ENCODE data around the gene AKR7A3.

AKR7A3 gene

GRCh38 chr1:19251305-19252196, 37.0 kb downstream of the AKR7A3 start, which contains the start of the genes EMC1 and MRTO4:
Gene EMC1 (minus strand): TSS chr1:19251524. CDS start chr1:19251509, 15 bp downstream.
Gene MRTO4 (plus strand): TSS chr1:19251805. CDS start chr1:19251836, 31 bp downstream.
- peak; percentile 88 for DNase-seq

GRCh38 chr1:19250629-19251304, 37.8 kb downstream of the AKR7A3 start:
- no peak for DNase-seq

DNA sequence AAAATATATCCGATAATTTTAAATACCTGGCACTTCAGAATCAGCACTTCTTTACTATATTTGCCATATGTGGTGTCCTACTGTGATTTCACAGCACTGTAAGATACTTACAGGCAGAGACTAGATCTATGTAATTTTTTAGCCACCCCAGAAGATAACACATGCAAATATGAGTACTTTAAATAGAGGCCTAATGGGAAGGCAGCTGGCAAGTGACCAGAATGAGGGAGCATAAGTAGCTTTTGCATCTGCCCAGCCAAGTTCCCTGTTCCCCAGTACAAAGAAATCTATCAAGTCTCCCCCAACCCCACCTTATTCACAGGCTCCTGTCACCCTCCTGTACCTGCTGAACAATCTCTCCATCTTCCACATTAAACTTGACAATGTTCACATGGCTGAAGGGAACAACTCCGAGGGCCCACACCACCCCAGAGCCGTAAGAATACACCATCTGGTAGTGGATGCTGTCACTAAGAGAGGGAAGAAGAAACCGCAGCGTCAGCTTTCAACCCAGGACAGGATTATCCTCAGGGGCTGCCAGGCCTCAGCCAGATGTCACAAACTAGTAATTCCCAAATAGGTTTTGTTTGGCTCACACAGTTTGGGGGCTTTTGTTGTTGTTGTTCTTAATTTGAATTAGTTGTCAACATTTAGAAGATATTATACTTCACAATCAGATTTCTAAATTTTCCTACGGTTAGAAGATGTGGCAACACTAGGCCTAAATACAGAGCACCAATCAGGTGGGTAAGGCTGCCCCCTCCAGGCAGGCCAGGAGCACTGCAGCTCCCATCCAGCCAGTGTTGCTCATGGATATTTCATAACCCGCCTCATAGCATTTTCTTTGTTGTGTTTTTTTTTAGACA, 47.7 kb downstream of the AKR7A3 start:
- peak; percentile 43 for DNase-seq

- no peak for DNase-seq
These were observed 48.7 kb downstream of the AKR7A3 start for GRCh38 chr1:19239876-19240275.

DNA sequence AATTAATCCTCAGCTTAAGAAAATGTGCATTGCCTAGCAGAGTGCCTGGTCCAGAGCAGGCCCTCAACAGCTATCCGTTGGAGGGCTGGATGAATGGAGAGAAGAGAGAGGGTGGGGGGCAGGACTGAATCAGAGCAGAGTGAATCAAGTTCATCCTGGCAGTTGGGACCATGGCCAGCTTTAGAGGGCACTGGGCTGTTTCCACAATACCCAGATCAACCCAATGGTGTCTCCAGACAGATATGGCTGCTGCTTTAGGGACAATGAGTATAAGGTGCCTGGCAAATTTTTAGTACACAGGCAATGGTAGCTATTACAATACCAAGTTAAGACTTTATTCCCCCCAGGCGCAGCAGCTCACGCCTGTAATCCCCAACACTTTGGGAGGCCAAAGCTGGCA, 54.3 kb downstream of the AKR7A3 start:
- DNase-seq = no peak

Data from midbrain (tissue), 1 donor.